ENCODE measurements around the gene RUBCNL.

RUBCNL gene

GRCh38 chr13:46307554-46307953, 79.5 kb downstream of the RUBCNL start:
- H3K4me1 Mint-ChIP-seq: no peaks in the 10 kb centered on the region
- H3K27me3 Mint-ChIP-seq (ENCODE audit: low read depth): no peaks in the 10 kb centered on the region
- H3K27ac Mint-ChIP-seq: no peak overlapping the region

GRCh38 chr13:46304546-46304945, 82.5 kb downstream of the RUBCNL start:
- Mint-ChIP-seq H3K9me3 (peaks cover 13% of the 10 kb centered on the region), H3K36me3 (ENCODE audit: low read depth) (no peaks in the 10 kb centered on the region), H3K27me3 (ENCODE audit: low read depth) (no peaks in the 10 kb centered on the region), H3K4me1 (no peaks in the 10 kb centered on the region), H3K4me3 (no peak overlapping the region), H3K27ac (no peak overlapping the region)
- no peak for TF ChIP-seq CTCF (IDR thresholded peaks at IDR 0.05; ENCODE audit: unreplicated experiment in 3 of 3)

More at GRCh38 chr13:46307554-46307953, 79.5 kb downstream of the RUBCNL start:
- Mint-ChIP-seq H3K9me3 (peaks cover 17% of the 10 kb centered on the region), H3K4me3 (no peak overlapping the region), H3K36me3 (ENCODE audit: low read depth) (no peaks in the 10 kb centered on the region)
- TF ChIP-seq CTCF (IDR thresholded peaks at IDR 0.05; ENCODE audit: unreplicated experiment in 3 of 3): no peak

GRCh38 chr13:46303742-46304385, 83.2 kb downstream of the RUBCNL start:
- no peaks in the 10 kb centered on the region for H3K4me1 Mint-ChIP-seq
- H3K36me3 Mint-ChIP-seq (ENCODE audit: low read depth): no peaks in the 10 kb centered on the region
- no peak for TF ChIP-seq CTCF (IDR thresholded peaks at IDR 0.05; ENCODE audit: unreplicated experiment in 3 of 3)
- H3K4me3 Mint-ChIP-seq: no peak overlapping the region
- no peaks in the 10 kb centered on the region for H3K27me3 Mint-ChIP-seq (ENCODE audit: low read depth)
- peaks cover 13% of the 10 kb centered on the region for H3K9me3 Mint-ChIP-seq
- no peak overlapping the region for H3K27ac Mint-ChIP-seq

- H3K27me3 Mint-ChIP-seq (ENCODE audit: low read depth): no peaks in the 10 kb centered on the region
- H3K27ac Mint-ChIP-seq: no peak overlapping the region
- H3K36me3 Mint-ChIP-seq (ENCODE audit: low read depth): no peaks in the 10 kb centered on the region
- H3K4me3 Mint-ChIP-seq: no peak overlapping the region
- no peak for TF ChIP-seq CTCF (IDR thresholded peaks at IDR 0.05; ENCODE audit: unreplicated experiment in 3 of 3)
- H3K4me1 Mint-ChIP-seq: peaks cover 7% of the 10 kb centered on the region
- peaks cover 8% of the 10 kb centered on the region for H3K9me3 Mint-ChIP-seq
These were observed 89.7 kb downstream of the RUBCNL start for GRCh38 chr13:46297361-46297811.

- H3K4me3 Mint-ChIP-seq: no peak overlapping the region
- no peak for TF ChIP-seq CTCF (IDR thresholded peaks at IDR 0.05; ENCODE audit: unreplicated experiment in 3 of 3)
- peaks cover 7% of the 10 kb centered on the region for H3K4me1 Mint-ChIP-seq
- H3K27ac Mint-ChIP-seq: no peak overlapping the region
- H3K27me3 Mint-ChIP-seq (ENCODE audit: low read depth): no peaks in the 10 kb centered on the region
- peaks cover 5% of the 10 kb centered on the region for H3K9me3 Mint-ChIP-seq
- H3K36me3 Mint-ChIP-seq (ENCODE audit: low read depth): no peaks in the 10 kb centered on the region
These were observed 90.1 kb downstream of the RUBCNL start for GRCh38 chr13:46296921-46297320.
